GM21723 (cell line): Measurements from ENCODE around the gene FAM124B.

Source experiments
- ATAC-seq: cut with Tn5 transposase; IDR thresholded peaks from one replicate; pipeline ENCODE4 v1.9.1; 2021; ENCODE audit warnings: mild to moderate bottlenecking, moderate library complexity; ENCODE audit not compliant: unreplicated experiment

The FAM124B gene

DNA sequence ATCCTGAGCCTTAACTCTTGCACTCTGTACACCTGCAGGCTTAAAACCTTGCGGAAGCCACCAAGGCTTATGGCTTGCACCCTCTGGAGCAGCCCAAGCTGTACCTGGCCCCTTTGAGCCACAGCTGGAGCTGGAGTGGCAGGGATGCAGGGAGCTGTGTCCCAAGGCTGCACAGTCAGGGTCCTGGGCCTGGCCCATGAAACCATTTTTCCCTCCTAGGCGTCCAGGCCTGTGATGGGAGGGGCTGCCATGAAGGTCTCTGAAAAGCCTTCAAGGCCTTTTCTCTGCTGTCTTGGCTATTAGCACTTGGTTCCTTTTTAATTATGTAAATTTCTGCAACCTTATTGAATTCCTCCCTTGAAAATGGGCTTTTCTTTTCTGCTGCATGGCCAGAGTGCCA lies 56.4 kb downstream of the FAM124B start:
- no peak for ATAC-seq

- ATAC-seq: no peak
These were observed 58.7 kb downstream of the FAM124B start for GRCh38 chr2:224343226-224343625.

- no peak for ATAC-seq
These were observed 65.9 kb downstream of the FAM124B start for GRCh38 chr2:224335991-224336390.

- no peak for ATAC-seq
These were observed 67.2 kb downstream of the FAM124B start for GRCh38 chr2:224334726-224335125.

- ATAC-seq: no peak
These were observed 68.0 kb downstream of the FAM124B start for GRCh38 chr2:224333726-224334482.

DNA sequence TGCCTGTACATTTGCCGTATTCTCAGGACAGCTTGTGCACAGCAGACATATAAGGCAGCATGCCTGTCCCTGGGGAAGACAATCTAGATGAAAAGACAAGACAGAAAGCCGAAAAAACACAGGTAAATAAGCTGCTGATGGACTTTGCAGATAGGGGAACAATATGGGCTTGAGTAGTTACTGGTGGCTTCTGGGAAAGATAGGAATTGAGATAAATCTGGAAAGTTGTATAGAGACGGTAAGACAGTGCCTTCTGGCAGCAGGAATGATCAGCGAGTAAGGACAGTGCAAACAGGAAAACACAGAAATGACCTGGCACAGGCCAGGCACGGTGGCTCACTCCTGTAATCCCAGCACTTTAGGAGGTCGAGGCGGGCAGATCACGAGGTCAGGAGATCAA lies 70.2 kb downstream of the FAM124B start:
- no peak for ATAC-seq

- ATAC-seq: no peak
These were observed 73.1 kb downstream of the FAM124B start for GRCh38 chr2:224328798-224329197.
